GM04503 (cell line): ENCODE data around the gene CDH13.

Experiments used
- DNase-seq: peaks from one replicate; pipeline ENCODE4 v3.0.0-alpha.2; 2012; ENCODE audit warnings: low read depth

Gene CDH13

GRCh38 chr16:83439412-83439811, 812.6 kb downstream of the CDH13 start:
- DNase-seq = no peak

- peak; percentile 7 for DNase-seq
Observed at GRCh38 chr16:83441517-83441916, 814.7 kb downstream of the CDH13 start.

GRCh38 chr16:83443972-83444371, 817.2 kb downstream of the CDH13 start:
- DNase-seq = no peak

- no peak for DNase-seq
Observed at GRCh38 chr16:83447560-83447959, 820.8 kb downstream of the CDH13 start.

- no peak for DNase-seq
Observed at GRCh38 chr16:83449861-83450260, 823.1 kb downstream of the CDH13 start.

GRCh38 chr16:83453977-83454376, 827.2 kb downstream of the CDH13 start:
- DNase-seq = no peak

- DNase-seq = no peak
Observed at GRCh38 chr16:83455716-83456115, 828.9 kb downstream of the CDH13 start.

GRCh38 chr16:83456934-83457333, 830.2 kb downstream of the CDH13 start:
- DNase-seq = no peak

- DNase-seq = peak; percentile 36
Observed at GRCh38 chr16:83458612-83459011, 831.8 kb downstream of the CDH13 start.

GRCh38 chr16:83464991-83465390, 838.2 kb downstream of the CDH13 start:
- DNase-seq = no peak

GRCh38 chr16:83470416-83470815, 843.6 kb downstream of the CDH13 start:
- DNase-seq = no peak

GRCh38 chr16:83472776-83473501, 846.2 kb downstream of the CDH13 start:
- peak; percentile 50 for DNase-seq

GRCh38 chr16:83473926-83474650, 847.3 kb downstream of the CDH13 start:
- no peak for DNase-seq

GRCh38 chr16:83475108-83475507, 848.3 kb downstream of the CDH13 start:
- no peak for DNase-seq

GRCh38 chr16:83481589-83481988, 854.8 kb downstream of the CDH13 start:
- DNase-seq = no peak

GRCh38 chr16:83482545-83483162, 855.9 kb downstream of the CDH13 start:
- DNase-seq = no peak

GRCh38 chr16:83490073-83490472, 863.3 kb downstream of the CDH13 start:
- no peak for DNase-seq

- DNase-seq = no peak
Observed at GRCh38 chr16:83494459-83494858, 867.7 kb downstream of the CDH13 start.

GRCh38 chr16:83501481-83501880, 874.7 kb downstream of the CDH13 start:
- DNase-seq = no peak

- DNase-seq = no peak
Observed at GRCh38 chr16:83508295-83508694, 881.5 kb downstream of the CDH13 start.

- DNase-seq = no peak
Observed at GRCh38 chr16:83509316-83509715, 882.5 kb downstream of the CDH13 start.

GRCh38 chr16:83510906-83511305, 884.1 kb downstream of the CDH13 start:
- DNase-seq = no peak
